Adrenal gland (tissue), 12 donors: ENCODE measurements around the gene SHOC2. TPM values are rescaled to one million over a fixed set of nuclear protein-coding genes. Genes with fewer than 3 reads are reported as not detected.

ENCODE experiments used
- DNase-seq, 7 donors: peaks; one replicate each; pipeline ENCODE4 v3.0.0-alpha.2; 2019 to 2020
- H3K27ac ChIP-seq, 5 donors: fragments of 200-600 bp; sonication (generic) in 4 of 5; 1 replicate in 3 of 5; 2 replicates in 2 of 5; pipeline versions ENCODE4 v1.5.1 to v1.8.0; 2016 to 2020; ENCODE audit warnings: mild to moderate bottlenecking in 1 of 5
- H3K27me3 ChIP-seq: fragments of 200-600 bp; 2 replicates; pipeline ENCODE4 v1.8.0; 2021
- H3K36me3 ChIP-seq, 2 donors: fragments of 200-600 bp; replicated peaks in 1 of 2; 1 replicate in 1 of 2; 2 replicates in 1 of 2; pipeline versions ENCODE4 v1.5.1 to v1.8.0; 2018 to 2022
- H3K4me1 ChIP-seq, 2 donors: fragments of 200-600 bp; replicated peaks in 1 of 2; 1 replicate in 1 of 2; 2 replicates in 1 of 2; pipeline versions ENCODE4 v1.5.1 to v1.8.0; 2018 to 2021
- H3K4me3 ChIP-seq, 4 donors: fragments of 200-600 bp; sonication (generic) in 3 of 4; one replicate each; pipeline ENCODE4 v1.5.1; 2016 to 2018
- H3K9me3 ChIP-seq, 3 donors: fragments of 200-600 bp; sonication (generic) in 1 of 3; replicated peaks in 1 of 3; 1 replicate in 2 of 3; 2 replicates in 1 of 3; pipeline versions ENCODE4 v1.5.1 to v1.8.0; 2016 to 2021
- CTCF ChIP-seq, 6 experiments: fragments of 450-650 bp in 4 of 6; fragments of 200-600 bp in 2 of 6; sonication (generic) in 1 of 6; IDR thresholded peaks; 1 replicate in 5 of 6; 2 replicates in 1 of 6; pipeline versions ENCODE4 v1.5.1 to v1.8.0; 2016 to 2021; ENCODE audit warnings: antibody characterized with exemption in 6 of 6, mild to moderate bottlenecking in 2 of 6, moderate library complexity in 1 of 6
- POLR2A ChIP-seq, 2 donors: fragments of 450-650 bp; IDR thresholded peaks; one replicate each; pipeline ENCODE4 v1.6.1; 2017; ENCODE audit warnings: antibody characterized with exemption in 2 of 2, mild to moderate bottlenecking in 2 of 2, moderate library complexity in 1 of 2
- WGBS, 4 donors: extraction: QIAGEN DNeasy Blood & Tissue Kit in 2 of 4; methylation state at CpG; one replicate each; pipeline versions ENCODE4 v1.1.5 to v1.1.7; 2013 to 2017; 5-methylcytosine and 5-hydroxymethylcytosine counted together
- intact Hi-C, 2 donors: fragments of 100-400 bp; cut with DNase I; formaldehyde crosslinking; loops; one replicate each; pipeline versions ENCODE4 v1.14.1 to v1.15.0; 2022 to 2023
- polyA plus RNA-seq, 3 donors: library from polyadenylated mRNA; stranded (reverse); fragments of 200-250 nt in 2 of 3; fragments of 350-450 nt in 1 of 3; fragmentation: Illumina TruSeq in 1 of 3; extraction: RNeasy Lipid Tissue Mini Kit (QIAGEN cat#74804) in 1 of 3; gene quantifications; one replicate each; pipeline ENCODE4 v1.2.3, GENCODE V29; 2013 to 2014
- total RNA-seq, 9 donors: library from RNA; depleted of rRNA in 4 of 9; stranded (reverse); fragments of >200 nt in 4 of 9; fragments of 120-200 nt in 1 of 9; fragmentation: NEBNext Ultra II Directional in 1 of 9; extraction: Animal tissue kit (Norgen Biotek cat#: 25700) in 1 of 9; gene quantifications; one replicate each; pipeline versions ENCODE4 v1.1.0 to v1.2.4, GENCODE V29; 2013 to 2023
- donor health status: healthy with polysubstance abuse.
- donor health status: Bipolar disorder and iron deficiency.
- donor health status: DM: yes; HTN: yes; CAD: no.
- donor health status: DM: no; HTN: no; CAD: no.
- donor health status: DM: no; HTN: no; CAD: no.
- donor health status: DM: yes; HTN: yes; CAD: no.

The SHOC2 gene
- total and polyA plus RNA-seq, 12 donors: 16.4 to 78.2 (median 37.1) TPM

- H3K4me1 ChIP-seq: peaks cover 5 to 10% of the 10 kb centered on the region in 2 donors
- H3K36me3 ChIP-seq: no peaks in the 10 kb centered on the region
- H3K27me3 ChIP-seq: no peaks in the 10 kb centered on the region
- no peak for DNase-seq
- no peak overlapping the region for H3K4me3 ChIP-seq
- WGBS, 4 donors: 88 to 93% (median 89%) methylated on average over 1 of the region's 1 CpG
- H3K27ac ChIP-seq: no peak overlapping the region
- intact Hi-C loops: no loop called here
- TF ChIP-seq CTCF (IDR thresholded peaks at IDR 0.05): no peak
- no peak for TF ChIP-seq POLR2A (IDR thresholded peaks at IDR 0.05)
- H3K9me3 ChIP-seq: no peaks in the 10 kb centered on the region
Measured at GRCh38 chr10:110966146-110966545, 46.7 kb downstream of the SHOC2 start.

GRCh38 chr10:110967009-110967630 lies 47.7 kb downstream of the SHOC2 start:
- DNase-seq: no peak
- TF ChIP-seq CTCF (IDR thresholded peaks at IDR 0.05): no peak
- no peak for TF ChIP-seq POLR2A (IDR thresholded peaks at IDR 0.05)
- H3K9me3 ChIP-seq: no peaks in the 10 kb centered on the region
- intact Hi-C loops: no loop called here
- no peak overlapping the region for H3K4me3 ChIP-seq
- no peaks in the 10 kb centered on the region for H3K27me3 ChIP-seq
- no peaks in the 10 kb centered on the region for H3K36me3 ChIP-seq
- H3K4me1 ChIP-seq: peaks cover 0 to 10% of the 10 kb centered on the region in 2 donors
- 83 to 90% (median 85%) methylated on average over 3 of the region's 3 CpGs for WGBS, 4 donors
- H3K27ac ChIP-seq: no peak overlapping the region

GRCh38 chr10:110967645-110968044 lies 48.2 kb downstream of the SHOC2 start:
- no peaks in the 10 kb centered on the region for H3K36me3 ChIP-seq
- H3K4me1 ChIP-seq: peaks cover 0 to 6% of the 10 kb centered on the region in 2 donors
- no peak for DNase-seq
- intact Hi-C loops: no loop called here
- no peak overlapping the region for H3K27ac ChIP-seq
- WGBS, 4 donors: 0 to 2% (median 0%) methylated on average over 1 of the region's 1 CpG
- no peak for TF ChIP-seq CTCF (IDR thresholded peaks at IDR 0.05)
- no peak for TF ChIP-seq POLR2A (IDR thresholded peaks at IDR 0.05)
- no peak overlapping the region for H3K4me3 ChIP-seq
- H3K9me3 ChIP-seq: no peaks in the 10 kb centered on the region
- H3K27me3 ChIP-seq: no peaks in the 10 kb centered on the region

- no peak overlapping the region for H3K4me3 ChIP-seq
- no peaks in the 10 kb centered on the region for H3K36me3 ChIP-seq
- H3K27ac ChIP-seq: no peak overlapping the region
- TF ChIP-seq CTCF (IDR thresholded peaks at IDR 0.05): no peak
- no peak for TF ChIP-seq POLR2A (IDR thresholded peaks at IDR 0.05)
- WGBS, 4 donors: 85 to 94% (median 91%) methylated on average over 2 of the region's 2 CpGs
- H3K9me3 ChIP-seq: no peaks in the 10 kb centered on the region
- H3K4me1 ChIP-seq: no peaks in the 10 kb centered on the region
- H3K27me3 ChIP-seq: no peaks in the 10 kb centered on the region
- DNase-seq: no peak
- intact Hi-C loops: no loop called here
Measured at GRCh38 chr10:110969183-110969582, 49.8 kb downstream of the SHOC2 start.
